Cardiac muscle cell (in vitro differentiated cells and primary cell): ENCODE measurements around the gene IL27RA. TPM values are rescaled to one million over a fixed set of nuclear protein-coding genes. Genes with fewer than 3 reads are reported as not detected.

Experiments
- DNase-seq, 2 donors: peaks; one replicate each; pipeline versions ENCODE4 v3.0.0 to v3.0.0-alpha.2; 2010 to 2017; ENCODE audit warnings: low read depth in 1 of 2, low spot score in 1 of 2
- H3K27ac ChIP-seq: fragments of 200-600 bp; sonication (generic); 2 replicates; pipeline ENCODE4 v1.5.1; 2016
- H3K27me3 ChIP-seq: fragments of 200-600 bp; sonication (generic); 2 replicates; pipeline ENCODE4 v1.6.0; 2016; ENCODE audit warnings: control low read depth
- H3K36me3 ChIP-seq: fragments of 200-600 bp; sonication (generic); 2 replicates; pipeline ENCODE4 v1.5.1; 2016; ENCODE audit warnings: control low read depth
- H3K4me1 ChIP-seq: fragments of 200-600 bp; sonication (generic); 2 replicates; pipeline ENCODE4 v1.8.1; 2017; ENCODE audit warnings: low read depth, mild to moderate bottlenecking, mixed run types
- H3K4me3 ChIP-seq: fragments of 200-600 bp; sonication (generic); 2 replicates; pipeline ENCODE4 v1.5.1; 2016; ENCODE audit warnings: mild to moderate bottlenecking
- H3K9me3 ChIP-seq: fragments of 200-600 bp; sonication (generic); 2 replicates; pipeline ENCODE4 v1.5.1; 2017; ENCODE audit warnings: low read depth, mild to moderate bottlenecking, control low read depth
- polyA plus RNA-seq: library from polyadenylated mRNA; unstranded; fragments of >200 nt; fragmentation: Nextera tagmentation; extraction: Ambion mirVana; gene quantifications from 2 replicates; pipeline ENCODE4 v1.2.1, GENCODE V29; 2016
- total RNA-seq: library from RNA; depleted of rRNA; stranded (reverse); fragments of >200 nt; gene quantifications from 2 replicates; pipeline ENCODE4 v1.2.3, GENCODE V29; 2016
- TF ChIP-seq, protein P1 (sequence below): IDR thresholded peaks from 2 replicates; pipeline ENCODE4 v1.5.1; 2012; ENCODE audit warnings: low read depth, mild to moderate bottlenecking, low read length

The IL27RA gene
- total and polyA plus RNA-seq, 2 experiments from 2014 or later, result 4.3 to 7.1 TPM

DNA sequence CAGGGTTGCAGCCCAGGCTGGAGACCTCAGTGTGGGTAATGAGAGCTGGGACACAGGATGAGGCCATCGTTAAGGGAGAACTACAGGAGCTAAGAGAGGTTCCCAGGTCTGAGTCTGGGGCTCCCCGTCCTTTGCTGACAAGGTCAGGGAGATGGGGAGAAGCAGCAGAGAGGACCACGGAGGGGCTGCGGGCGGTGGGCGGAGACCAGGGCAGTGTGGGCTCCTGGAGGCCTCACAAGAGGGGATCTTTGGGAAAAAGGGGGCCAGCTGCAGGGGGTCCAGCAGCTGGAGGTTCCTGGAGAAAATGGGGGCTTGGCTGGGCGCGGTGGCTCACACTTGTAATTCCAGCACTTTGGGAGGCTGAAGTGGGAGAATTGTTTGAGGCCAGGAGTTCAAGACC, 41.5 kb upstream of the IL27RA start:
- peaks cover 13% of the 10 kb centered on the region for H3K4me1 ChIP-seq
- no peaks in the 10 kb centered on the region for H3K36me3 ChIP-seq
- H3K4me3 ChIP-seq, result no peak overlapping the region
- no peak overlapping the region for H3K27ac ChIP-seq
- no peaks in the 10 kb centered on the region for H3K27me3 ChIP-seq
- DNase-seq, result no peak
- no peaks in the 10 kb centered on the region for H3K9me3 ChIP-seq
- TF ChIP-seq, protein P1, sequence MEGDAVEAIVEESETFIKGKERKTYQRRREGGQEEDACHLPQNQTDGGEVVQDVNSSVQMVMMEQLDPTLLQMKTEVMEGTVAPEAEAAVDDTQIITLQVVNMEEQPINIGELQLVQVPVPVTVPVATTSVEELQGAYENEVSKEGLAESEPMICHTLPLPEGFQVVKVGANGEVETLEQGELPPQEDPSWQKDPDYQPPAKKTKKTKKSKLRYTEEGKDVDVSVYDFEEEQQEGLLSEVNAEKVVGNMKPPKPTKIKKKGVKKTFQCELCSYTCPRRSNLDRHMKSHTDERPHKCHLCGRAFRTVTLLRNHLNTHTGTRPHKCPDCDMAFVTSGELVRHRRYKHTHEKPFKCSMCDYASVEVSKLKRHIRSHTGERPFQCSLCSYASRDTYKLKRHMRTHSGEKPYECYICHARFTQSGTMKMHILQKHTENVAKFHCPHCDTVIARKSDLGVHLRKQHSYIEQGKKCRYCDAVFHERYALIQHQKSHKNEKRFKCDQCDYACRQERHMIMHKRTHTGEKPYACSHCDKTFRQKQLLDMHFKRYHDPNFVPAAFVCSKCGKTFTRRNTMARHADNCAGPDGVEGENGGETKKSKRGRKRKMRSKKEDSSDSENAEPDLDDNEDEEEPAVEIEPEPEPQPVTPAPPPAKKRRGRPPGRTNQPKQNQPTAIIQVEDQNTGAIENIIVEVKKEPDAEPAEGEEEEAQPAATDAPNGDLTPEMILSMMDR, result no peak

DNA sequence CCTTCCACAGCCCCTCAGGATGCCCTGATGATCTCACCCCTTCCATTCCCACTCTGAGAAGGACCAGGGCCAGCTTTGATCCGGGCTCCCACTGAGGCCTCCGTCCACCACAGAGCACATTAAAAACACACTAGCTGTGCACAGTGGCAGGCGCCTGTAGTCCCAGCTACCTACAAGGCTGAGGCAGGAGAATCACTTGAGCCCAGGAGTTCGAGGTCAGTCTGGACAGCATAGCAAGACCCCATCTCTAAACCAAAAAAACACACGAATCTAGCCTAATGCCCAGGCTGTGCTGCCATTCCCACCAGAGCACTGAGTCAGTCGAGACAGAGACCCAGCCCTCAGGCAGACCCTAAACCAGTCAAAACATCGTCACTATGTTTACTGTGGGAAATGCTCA, 39.5 kb upstream of the IL27RA start:
- TF ChIP-seq, protein P1, result no peak
- H3K27me3 ChIP-seq, result no peaks in the 10 kb centered on the region
- no peaks in the 10 kb centered on the region for H3K4me1 ChIP-seq
- no peak overlapping the region for H3K27ac ChIP-seq
- DNase-seq, result no peak
- H3K9me3 ChIP-seq, result no peaks in the 10 kb centered on the region
- H3K36me3 ChIP-seq, result no peaks in the 10 kb centered on the region
- no peak overlapping the region for H3K4me3 ChIP-seq

DNA sequence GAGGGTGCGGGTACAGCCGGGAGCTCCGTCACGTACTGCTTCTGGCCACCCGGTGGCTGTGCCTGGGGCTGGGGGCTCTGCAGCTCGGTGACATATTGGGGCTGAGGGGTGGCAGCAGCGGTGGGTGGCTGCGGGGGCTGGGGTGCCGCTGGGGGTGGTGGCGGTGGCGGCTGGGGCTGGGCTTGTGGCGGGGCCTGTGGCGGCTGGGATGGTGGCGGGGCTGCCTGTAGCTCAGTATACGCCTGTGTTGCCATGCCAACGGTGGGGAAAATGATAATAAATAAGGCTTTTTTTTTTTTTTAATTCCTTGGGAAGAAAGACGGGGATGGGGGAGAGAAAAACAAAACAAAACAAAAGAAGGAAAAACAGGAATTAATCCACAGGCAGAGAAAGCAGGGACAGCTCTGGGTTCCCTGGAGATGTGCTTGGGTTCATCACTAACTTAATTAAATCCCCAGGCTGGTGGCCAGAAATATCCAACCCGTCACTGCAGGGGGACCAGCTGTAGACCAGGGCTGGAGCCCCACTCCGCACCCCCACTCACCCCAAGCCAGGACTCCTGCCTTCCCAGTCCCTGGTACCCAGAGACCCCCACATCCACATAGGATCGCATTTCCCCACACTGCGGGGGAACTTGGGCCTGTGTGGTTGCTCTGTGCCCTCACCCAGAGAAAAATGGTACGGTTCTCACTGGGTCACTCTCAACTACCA, 37.8 kb upstream of the IL27RA start:
- no peaks in the 10 kb centered on the region for H3K4me1 ChIP-seq
- no peak overlapping the region for H3K27ac ChIP-seq
- H3K9me3 ChIP-seq, result no peaks in the 10 kb centered on the region
- DNase-seq, result no peak
- no peaks in the 10 kb centered on the region for H3K36me3 ChIP-seq
- H3K27me3 ChIP-seq, result no peaks in the 10 kb centered on the region
- TF ChIP-seq, protein P1, result no peak
- H3K4me3 ChIP-seq, result no peak overlapping the region

DNA sequence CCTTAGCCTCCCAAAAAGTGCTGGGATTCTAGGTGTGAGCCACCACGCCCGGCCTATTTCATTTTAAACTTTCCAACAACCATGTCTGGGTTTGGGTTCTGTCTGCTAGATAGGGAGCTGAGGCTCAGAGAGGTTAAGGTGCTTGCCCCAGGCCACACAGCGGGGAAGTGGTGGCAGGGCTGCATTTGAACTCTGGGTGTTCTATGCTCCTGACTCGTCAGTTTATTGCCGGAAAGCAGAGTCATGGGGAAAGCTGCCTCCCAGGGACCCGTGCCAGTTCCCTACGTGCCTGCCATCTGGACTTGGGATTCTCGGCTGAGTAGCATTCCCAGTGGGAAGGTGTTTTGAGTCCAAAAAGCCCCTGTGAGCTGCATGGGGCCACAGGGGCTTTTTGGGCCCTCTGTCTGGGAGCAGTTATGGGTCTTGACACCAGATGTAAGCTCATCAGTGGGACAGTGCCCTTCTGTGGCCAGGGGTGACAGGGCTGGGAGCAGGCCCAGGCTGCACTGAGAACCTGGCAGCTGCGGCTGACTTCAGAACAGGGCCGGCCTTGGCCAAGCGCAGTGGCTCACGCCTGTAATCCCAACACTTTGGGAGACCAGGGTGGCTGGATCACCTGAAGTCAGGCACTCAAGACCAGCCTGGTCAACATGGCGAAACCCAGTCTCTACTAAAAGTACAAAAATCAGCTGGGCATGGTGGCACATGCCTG, 36.4 kb upstream of the IL27RA start:
- H3K27me3 ChIP-seq, result no peaks in the 10 kb centered on the region
- TF ChIP-seq, protein P1, result no peak

DNA sequence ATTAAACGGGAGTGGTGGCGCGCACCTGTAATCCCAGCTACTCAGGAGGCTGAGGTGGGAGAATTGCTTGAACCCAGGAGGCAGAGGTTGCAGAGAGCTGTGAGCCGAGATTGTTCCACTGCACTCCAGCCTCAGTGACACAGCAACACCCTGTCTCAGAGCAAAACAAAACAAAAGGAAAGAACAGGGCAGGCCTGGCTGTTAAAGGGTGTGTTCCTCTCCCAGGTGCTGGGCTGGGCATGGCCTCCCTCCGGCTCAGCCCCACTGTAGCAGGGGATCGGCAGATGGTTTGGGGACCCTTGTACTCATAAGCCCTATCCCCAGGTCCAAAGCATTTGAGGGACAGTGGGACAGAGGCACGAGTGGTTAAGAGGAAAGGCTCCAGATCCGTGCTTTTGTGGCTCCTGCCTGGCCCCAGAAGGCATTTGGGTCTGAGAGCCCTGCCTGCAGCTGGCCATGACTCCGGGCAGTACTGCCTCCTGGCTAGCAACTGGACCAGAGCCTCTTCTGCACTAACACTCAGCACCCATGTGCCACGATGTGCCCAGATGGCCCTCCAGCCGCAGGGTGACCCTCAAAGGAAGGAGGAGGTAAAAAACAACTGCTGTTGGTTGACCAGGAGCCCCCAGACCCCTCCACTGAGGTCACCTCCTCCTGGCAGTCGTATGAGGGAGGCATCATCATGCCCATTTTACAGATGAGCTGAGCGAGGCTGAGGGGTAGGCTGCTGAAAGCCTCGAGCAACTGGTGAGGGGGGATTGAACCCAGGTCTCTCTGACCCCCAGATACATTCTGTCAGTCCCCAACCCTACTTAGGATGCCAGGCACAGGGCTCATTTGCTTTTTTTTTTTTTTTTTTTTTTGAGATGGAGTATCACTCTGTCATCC, 35.4 kb upstream of the IL27RA start:
- H3K9me3 ChIP-seq, result no peaks in the 10 kb centered on the region
- H3K4me3 ChIP-seq, result no peak overlapping the region
- TF ChIP-seq, protein P1, result no peak
- H3K27ac ChIP-seq, result no peak overlapping the region
- H3K27me3 ChIP-seq, result no peaks in the 10 kb centered on the region
- H3K4me1 ChIP-seq, result no peaks in the 10 kb centered on the region
- DNase-seq, result no peak
- no peaks in the 10 kb centered on the region for H3K36me3 ChIP-seq

More for the DNA sequence above, 36.4 kb upstream of the IL27RA start:
- no peaks in the 10 kb centered on the region for H3K9me3 ChIP-seq
- no peak overlapping the region for H3K27ac ChIP-seq
- no peaks in the 10 kb centered on the region for H3K36me3 ChIP-seq
- H3K4me1 ChIP-seq, result no peaks in the 10 kb centered on the region
- no peak overlapping the region for H3K4me3 ChIP-seq
- peak in 1 of 2 donors; percentile 27 for DNase-seq
